NB4 (cell line): ENCODE results near the gene ZNF546.
A peak's percentile ranks its signal among the peaks of the same experiment; 100 is the strongest.

Experiments used
- DNase-seq: peaks from one replicate; pipeline ENCODE4 v3.0.0; 2010; ENCODE audit warnings: low read depth
- H3K4me3 ChIP-seq: one replicate; pipeline ENCODE4 v1.5.1; 2011; ENCODE audit warnings: mild to moderate bottlenecking, low read depth, low read length, moderate library complexity
- MYC ChIP-seq: IDR thresholded peaks from 2 replicates; pipeline ENCODE4 v1.6.1; 2011; ENCODE audit warnings: low read depth, low read length
- POLR2A ChIP-seq: IDR thresholded peaks from 2 replicates; pipeline ENCODE4 v1.6.1; 2011; ENCODE audit warnings: mild to moderate bottlenecking; ENCODE audit not compliant: insufficient read length; ENCODE audit errors: extremely low read depth
- TF ChIP-seq, protein P1 (sequence below): IDR thresholded peaks from one replicate; pipeline ENCODE4 v1.5.1; 2012; ENCODE audit warnings: low read depth, low read length
- TF ChIP-seq, protein P2 (sequence below): IDR thresholded peaks from 2 replicates; pipeline ENCODE4 v1.6.1; 2011; ENCODE audit warnings: low read depth, low read length

The ZNF546 gene

DNA sequence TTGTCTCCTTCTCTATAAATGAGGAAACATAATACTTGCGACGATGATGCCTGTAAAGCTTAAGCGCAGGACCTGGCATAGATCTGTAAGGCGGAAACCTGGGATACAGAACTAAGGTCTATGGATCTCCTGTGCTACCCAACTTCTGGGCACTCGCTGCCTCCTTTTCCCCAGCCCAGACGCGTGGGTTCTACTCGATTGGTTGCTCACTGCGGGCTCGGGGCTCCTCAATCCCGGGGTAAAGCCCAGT lies 26.5 kb upstream of the ZNF546 start:
- TF ChIP-seq, protein P1, sequence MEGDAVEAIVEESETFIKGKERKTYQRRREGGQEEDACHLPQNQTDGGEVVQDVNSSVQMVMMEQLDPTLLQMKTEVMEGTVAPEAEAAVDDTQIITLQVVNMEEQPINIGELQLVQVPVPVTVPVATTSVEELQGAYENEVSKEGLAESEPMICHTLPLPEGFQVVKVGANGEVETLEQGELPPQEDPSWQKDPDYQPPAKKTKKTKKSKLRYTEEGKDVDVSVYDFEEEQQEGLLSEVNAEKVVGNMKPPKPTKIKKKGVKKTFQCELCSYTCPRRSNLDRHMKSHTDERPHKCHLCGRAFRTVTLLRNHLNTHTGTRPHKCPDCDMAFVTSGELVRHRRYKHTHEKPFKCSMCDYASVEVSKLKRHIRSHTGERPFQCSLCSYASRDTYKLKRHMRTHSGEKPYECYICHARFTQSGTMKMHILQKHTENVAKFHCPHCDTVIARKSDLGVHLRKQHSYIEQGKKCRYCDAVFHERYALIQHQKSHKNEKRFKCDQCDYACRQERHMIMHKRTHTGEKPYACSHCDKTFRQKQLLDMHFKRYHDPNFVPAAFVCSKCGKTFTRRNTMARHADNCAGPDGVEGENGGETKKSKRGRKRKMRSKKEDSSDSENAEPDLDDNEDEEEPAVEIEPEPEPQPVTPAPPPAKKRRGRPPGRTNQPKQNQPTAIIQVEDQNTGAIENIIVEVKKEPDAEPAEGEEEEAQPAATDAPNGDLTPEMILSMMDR = no peak
- TF ChIP-seq MYC = no peak
- TF ChIP-seq POLR2A = no peak
- TF ChIP-seq, protein P2, sequence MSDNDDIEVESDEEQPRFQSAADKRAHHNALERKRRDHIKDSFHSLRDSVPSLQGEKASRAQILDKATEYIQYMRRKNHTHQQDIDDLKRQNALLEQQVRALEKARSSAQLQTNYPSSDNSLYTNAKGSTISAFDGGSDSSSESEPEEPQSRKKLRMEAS = no peak
- H3K4me3 ChIP-seq = peak overlapping the region; percentile 70
- DNase-seq = peak; percentile 60

DNA sequence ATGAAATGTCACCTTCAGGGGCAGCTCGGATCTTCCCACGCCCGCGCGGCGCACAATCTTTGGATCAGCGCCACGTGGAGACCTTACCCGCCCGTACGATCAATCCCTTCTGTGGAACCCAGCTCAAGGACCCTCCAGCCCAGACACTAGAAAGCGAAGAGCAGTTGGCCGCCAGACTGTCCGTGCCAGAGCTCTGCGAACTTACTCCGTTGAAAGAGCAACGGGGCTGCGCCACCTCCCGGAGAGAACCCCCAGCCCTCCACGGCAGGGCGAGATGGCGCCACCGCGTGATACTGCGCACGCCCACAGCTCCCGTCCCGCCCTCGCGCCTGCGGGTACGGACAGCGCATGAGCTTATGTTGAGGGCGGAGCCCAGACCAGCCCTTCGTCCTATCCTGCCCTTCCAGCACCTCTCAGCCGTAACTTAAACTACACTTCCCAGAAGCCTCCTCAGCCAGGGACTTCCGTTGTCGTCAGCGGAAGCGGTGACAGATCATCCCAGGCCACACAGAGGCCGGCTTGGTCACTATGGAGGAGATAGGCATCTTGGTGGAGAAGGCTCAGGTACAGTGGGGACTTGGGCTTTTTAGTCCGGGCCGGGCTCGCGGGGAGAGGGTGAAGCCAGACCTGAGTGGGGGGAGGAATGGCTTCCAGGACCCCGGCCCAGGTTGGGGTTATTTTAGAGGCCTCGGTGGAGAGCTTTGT lies 26.0 kb upstream of the ZNF546 start, which contains the start of gene PSMC4:
Gene PSMC4 (plus strand): TSS at position 491 of the 705 bp plus-strand sequence. CDS start 38 bp downstream, at position 529.
- TF ChIP-seq, protein P2 = no peak
- TF ChIP-seq MYC (peak; percentile 82), POLR2A (peak; percentile 34)
- TF ChIP-seq, protein P1 = peak; percentile 56
- peak within 1 kb of the TSS; percentile 90 for H3K4me3 ChIP-seq
- peak; percentile 97 for DNase-seq

DNA sequence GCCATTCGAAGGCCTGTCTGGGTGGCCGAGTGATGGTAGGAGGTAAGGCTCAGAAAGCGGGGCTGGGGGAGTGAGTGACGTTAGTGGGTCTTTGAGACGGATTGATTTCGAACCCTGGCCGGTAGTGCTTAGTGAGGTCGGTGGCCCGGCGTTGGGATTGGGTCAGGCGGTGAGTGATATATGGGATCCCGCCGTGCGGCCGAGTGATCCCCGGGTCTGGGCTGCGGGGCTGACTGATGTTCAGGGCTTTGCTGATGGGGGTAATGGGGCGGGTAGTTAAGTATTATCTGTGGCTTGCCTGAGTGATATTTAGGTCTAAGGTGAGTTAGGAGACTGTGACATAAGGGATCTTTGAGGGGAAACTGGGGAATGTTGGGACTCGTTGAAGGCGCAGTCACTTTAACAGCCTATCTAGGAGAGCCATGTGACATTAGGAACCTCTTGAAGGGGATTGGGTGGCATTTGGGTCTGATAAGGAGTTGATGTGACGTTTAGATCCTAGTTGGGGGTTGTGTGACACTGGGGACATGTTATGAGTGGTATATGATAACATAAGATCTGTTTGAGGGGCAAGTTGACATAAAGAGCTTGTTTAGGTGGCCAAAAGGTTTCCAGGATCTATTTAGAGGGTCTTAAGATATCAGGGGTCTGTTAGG lies 25.4 kb upstream of the ZNF546 start:
- no peak for DNase-seq
- TF ChIP-seq, protein P2 = no peak
- no peak for TF ChIP-seq POLR2A
- TF ChIP-seq MYC = no peak
- TF ChIP-seq, protein P1 = no peak

DNA sequence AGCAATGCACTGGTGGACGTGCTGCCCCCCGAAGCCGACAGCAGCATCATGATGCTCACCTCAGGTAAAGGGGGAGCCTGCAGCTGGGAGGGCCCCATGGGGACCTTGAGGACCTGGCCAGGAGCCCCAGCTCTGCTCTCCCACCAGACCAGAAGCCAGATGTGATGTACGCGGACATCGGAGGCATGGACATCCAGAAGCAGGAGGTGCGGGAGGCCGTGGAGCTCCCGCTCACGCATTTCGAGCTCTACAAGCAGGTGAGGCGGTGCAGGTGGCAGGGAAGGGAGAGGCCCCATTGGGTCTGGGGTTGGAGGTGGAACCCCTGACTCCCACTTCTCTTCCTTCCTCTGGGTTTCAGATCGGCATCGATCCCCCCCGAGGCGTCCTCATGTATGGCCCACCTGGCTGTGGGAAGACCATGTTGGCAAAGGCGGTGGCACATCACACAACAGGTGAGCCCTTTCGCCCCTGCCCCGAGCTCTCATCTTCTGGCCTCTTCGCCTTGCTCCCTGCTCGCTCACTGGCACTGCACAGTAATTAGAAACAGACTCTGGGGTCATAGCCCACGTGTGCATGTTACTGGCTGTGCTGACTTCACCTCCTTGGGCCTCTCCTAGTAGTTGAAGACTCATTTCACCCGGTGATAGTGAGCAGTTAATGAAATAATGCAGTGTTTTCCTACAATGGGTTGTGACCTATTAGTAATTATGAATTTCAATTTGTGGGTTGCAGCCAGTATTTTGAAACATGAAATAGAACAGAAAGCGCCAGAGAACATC lies 22.3 kb upstream of the ZNF546 start:
- DNase-seq = no peak
- TF ChIP-seq, protein P2 = no peak
- TF ChIP-seq, protein P1 = no peak
- TF ChIP-seq POLR2A = no peak
- TF ChIP-seq MYC = no peak
- H3K4me3 ChIP-seq = no peak overlapping the region

More for the DNA sequence above, 25.4 kb upstream of the ZNF546 start:
- H3K4me3 ChIP-seq = peak overlapping the region; percentile 90

DNA sequence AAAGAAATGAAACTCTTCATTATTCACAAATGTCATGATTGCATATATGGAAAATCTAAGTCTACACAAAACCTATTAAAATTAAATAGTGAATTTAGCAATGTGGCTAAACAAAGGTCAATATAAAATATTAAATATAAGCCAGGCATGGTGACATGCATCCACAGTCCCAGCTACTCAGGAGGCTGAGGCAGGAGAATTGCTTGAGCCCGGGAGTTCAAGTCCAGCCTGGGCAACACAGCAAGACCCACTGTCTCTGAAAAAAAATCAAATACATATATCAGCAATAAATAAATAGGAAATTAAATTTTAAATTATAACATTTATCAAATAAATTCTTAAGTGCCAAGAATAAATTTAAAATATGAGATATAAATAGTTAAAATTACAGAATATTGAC lies 14.0 kb upstream of the ZNF546 start:
- no peak overlapping the region for H3K4me3 ChIP-seq
- TF ChIP-seq, protein P2 = no peak
- TF ChIP-seq MYC (no peak), POLR2A (no peak)
- TF ChIP-seq, protein P1 = no peak
- no peak for DNase-seq
